ENCODE measurements around the gene ITGA11.

- no peak for TF ChIP-seq SUZ12 (IDR thresholded peaks at IDR 0.05; ENCODE audit: extremely low read depth, insufficient read depth, insufficient read length)
- TF ChIP-seq ZNF274 (IDR thresholded peaks at IDR 0.05; ENCODE audit: low read depth, low read length): no peak
- TF ChIP-seq YY1 (IDR thresholded peaks at IDR 0.05; ENCODE audit: insufficient read depth, insufficient read length): no peak
Measured at GRCh38 chr15:68371160-68371559, 60.8 kb downstream of the ITGA11 start.
